Neural progenitor cell (in vitro differentiated cells): ENCODE data around the gene PKP2.

Source experiments
- CTCF ChIP-seq: fragments of 200-600 bp; sonication (generic); IDR thresholded peaks from 2 replicates; pipeline ENCODE4 v1.5.1; 2017; ENCODE audit warnings: antibody characterized with exemption, mild to moderate bottlenecking
- EZH2 ChIP-seq: fragments of 200-600 bp; sonication (generic); IDR thresholded peaks from 2 replicates; pipeline ENCODE4 v1.6.1; 2017; ENCODE audit warnings: antibody characterized with exemption, mild to moderate bottlenecking, moderate library complexity
- EZH2phosphoT487 ChIP-seq: fragments of 200-600 bp; sonication (generic); IDR thresholded peaks from 2 replicates; pipeline ENCODE4 v1.6.1; 2017; ENCODE audit warnings: antibody characterized with exemption

- TF ChIP-seq CTCF: no peak
- TF ChIP-seq EZH2phosphoT487: no peak
- TF ChIP-seq EZH2: no peak
These were observed 7.2 kb upstream of the PKP2 start for GRCh38 chr12:32903763-32904162.
